Embryonic facial prominence (tissue), 1 donor: ENCODE results near the gene AK8.
"Not testable (repeated sequence)": the region's sequence is repeated elsewhere in the genome, so short reads cannot be mapped to it uniquely, and the experiment has no call there.

Experiments used
- DNase-seq: peaks from one replicate; pipeline ENCODE4 v3.0.0-alpha.2; 2016; ENCODE audit errors: extremely low spot score

The AK8 gene

GRCh38 chr9:132711846-132712245, 166.2 kb downstream of the AK8 start:
- DNase-seq, result no peak

DNA sequence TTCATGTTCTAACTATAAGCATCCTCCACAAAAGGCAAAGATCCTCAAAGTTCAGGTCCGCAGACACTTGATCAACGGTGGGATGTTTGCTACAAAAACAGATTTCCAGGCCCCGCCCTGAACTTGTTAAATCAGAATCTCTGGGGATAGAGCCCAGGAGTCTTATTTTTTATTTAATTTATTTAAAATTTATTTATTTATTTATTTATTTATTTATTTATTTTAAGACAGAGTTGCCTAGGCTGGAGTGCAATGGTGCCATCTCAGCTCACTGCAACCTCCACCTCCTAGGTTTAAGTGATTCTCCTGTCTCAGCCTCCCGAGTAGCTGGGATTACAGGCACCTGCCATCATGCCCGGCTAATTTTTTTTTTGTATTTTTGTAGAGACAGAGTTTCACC, 166.9 kb downstream of the AK8 start:
- DNase-seq, result not testable (repeated sequence)

DNA sequence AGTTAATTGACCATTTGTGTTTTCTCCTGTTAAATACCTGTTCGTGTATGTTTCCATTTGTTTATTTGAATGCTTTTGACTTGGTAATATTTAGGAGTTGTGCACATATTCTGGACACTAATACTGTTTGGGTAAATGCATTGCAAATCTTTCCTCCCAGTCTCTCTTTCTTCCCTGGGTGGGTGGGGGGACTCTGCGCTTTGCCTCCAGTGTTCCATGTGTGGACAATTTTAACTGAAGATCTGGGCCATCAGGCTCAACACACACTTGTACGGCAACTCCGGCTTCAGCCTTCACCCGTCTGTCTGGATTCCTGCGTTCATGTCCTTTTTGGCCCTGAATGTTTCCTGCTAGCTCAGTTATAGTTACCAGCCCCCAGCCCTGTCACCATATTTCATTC, 167.8 kb downstream of the AK8 start:
- DNase-seq, result no peak

DNA sequence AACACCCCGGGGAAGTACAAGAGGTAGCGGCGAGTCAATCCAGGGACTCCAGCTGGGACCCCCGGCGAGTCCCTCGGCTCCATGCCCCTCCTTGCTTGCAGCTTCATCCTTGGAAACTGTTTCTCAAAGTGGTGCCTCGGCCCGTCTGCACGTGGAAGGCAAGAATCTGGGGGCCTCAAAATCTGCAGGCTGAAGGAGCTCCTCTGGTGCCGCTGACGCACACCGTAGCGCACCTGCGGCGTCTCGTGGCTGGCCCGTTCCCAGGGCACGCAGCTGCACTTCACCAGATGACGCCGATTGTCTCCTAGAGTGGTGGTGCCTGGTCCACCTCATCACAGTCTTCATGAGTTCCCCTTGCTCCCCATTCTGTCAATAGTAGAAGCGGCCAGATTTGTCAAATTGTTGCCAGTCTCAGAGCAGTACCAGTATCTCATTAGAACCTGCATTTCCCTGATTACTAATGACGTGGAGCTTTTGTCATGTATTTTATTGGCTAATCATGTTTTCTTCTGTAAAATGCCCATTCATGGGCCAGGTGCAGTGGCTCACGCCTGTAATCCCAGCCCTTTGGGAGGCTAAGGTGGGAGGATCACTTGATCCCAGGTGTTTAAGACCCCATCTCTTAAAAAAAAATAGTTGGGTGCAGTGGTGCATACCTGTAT, 169.2 kb downstream of the AK8 start:
- no peak for DNase-seq

DNA sequence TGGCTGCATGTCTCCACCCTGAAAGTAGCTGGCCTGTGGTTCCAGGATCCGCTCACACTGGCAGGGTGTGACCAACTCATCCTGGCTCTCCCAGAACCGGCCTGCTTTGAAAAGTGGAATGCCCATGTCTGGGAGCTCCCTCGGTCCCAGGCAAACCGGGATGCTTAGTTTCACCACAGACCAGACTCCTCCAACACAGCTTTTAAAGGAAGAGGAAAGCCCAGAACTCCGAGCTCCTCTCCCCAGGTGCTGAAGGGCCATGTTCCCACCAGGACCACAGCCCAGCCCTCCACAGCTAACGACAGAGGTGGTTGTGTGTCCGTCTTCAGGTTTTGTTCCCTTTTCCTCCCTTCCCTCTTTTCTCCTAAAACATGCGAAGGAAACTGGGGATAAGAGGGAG, 169.8 kb downstream of the AK8 start:
- DNase-seq, result no peak

DNA sequence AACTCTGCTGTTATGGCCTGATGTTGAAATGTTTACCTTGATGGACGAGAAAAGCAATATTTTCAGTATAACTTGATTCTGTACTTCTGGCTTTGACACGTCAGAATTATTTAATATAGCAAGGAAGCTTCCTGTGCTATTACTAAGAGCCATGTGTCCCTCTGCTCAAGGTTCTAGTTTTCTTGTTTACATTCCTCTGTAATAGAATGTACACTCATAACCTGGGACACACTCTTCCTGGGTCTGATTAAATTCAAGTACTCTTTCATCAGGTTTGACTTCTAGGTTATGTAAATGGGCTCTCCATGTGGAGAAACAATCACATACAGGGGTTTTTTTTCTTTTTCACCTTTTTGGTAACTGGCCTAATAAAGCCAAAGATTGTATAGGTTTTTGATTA, 174.7 kb downstream of the AK8 start:
- DNase-seq, result no peak

DNA sequence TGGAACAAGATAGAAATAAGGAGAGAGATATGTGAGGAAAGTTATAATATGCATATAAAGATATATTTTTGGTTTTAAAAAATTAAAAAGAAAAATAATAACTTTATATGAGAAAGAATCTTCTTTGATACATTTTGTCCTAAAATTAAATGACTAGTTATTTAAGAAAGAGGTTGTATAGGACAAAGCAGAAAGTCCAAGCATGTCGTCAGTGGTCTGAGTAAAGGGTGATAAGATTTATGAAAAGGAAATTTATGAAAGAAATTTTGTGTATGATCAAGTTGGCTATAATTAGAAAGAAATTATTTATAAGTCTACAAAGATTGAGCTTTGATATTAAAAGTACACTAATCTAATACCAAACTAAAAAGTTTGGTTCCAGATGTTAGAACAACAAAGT, 175.8 kb downstream of the AK8 start:
- no peak for DNase-seq

DNA sequence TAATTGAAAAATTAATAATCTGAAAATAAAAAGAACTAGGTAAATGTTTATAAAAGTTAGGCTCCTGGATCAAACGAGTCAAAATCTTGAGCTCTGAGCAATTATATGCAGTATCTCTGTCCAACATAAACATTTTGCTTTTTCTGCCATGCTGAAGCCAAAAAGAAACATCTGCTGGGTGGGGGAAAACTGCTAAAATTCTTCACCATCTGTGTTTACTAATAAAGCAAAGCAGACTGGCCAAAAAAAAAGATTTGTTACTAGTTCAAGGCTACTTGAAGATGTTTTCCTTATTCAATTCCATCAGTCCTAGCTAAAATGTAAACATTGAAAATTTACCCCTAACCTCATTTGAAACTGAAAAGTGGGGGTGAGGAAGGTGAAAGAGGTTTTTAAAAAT, 178.1 kb downstream of the AK8 start:
- peak; percentile 6 for DNase-seq

GRCh38 chr9:132698989-132699388, 179.1 kb downstream of the AK8 start:
- DNase-seq, result no peak

DNA sequence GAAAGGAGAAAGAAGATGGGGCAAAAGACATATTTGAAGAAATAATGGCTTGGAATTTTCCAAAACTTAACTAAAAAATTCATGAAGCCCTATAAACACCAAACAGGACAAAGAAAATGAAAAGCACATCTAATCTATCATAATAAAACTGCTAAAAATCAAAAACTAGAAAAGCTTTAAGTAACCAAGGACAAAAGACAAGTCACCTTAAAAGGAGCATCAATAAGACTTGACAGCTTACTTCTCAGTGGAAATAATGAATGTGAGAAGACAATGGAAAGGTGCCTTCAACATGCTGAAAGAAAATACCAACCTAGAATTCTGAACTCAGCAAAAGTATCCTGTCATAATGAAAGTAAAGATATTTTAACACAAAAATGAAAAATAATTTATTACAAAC, 180.9 kb downstream of the AK8 start:
- DNase-seq, result no peak

DNA sequence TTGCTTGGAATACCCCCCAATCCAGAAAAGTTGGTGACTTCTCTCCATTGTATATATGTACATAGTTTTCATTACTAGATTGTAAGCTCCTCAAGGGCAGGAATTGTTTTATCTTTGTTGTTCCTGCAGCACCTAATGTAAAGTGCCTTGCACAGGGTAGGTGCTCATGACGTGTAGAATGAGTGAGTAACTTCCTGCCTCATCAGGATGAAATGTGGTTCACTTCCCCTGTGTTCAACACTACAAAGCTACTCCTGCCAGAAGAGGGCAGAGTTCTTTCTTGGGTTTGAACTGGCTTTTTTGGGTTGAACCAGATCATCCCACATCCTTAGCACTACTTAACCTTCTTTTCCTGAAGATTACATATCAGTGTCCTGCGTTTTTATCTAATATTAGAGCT, 183.9 kb downstream of the AK8 start:
- no peak for DNase-seq

DNA sequence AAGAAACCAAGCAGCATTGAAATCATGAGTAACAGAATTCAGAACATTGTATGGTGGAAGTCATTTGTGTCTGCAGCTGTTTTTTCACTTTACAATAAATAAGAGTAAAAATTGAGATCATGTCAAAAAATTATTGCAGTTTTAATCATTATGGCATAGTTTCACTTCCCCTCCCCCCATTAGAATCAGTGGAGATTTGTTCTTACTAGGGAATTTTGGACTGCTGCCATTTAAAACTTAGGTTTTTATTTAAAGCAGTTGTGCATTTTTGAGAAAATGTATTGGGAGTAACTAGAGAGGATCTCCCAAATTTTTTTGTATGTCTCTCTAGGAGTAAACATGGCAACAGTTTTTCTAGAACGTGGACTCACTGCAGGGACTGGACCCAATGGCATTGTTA, 187.4 kb downstream of the AK8 start:
- no peak for DNase-seq

DNA sequence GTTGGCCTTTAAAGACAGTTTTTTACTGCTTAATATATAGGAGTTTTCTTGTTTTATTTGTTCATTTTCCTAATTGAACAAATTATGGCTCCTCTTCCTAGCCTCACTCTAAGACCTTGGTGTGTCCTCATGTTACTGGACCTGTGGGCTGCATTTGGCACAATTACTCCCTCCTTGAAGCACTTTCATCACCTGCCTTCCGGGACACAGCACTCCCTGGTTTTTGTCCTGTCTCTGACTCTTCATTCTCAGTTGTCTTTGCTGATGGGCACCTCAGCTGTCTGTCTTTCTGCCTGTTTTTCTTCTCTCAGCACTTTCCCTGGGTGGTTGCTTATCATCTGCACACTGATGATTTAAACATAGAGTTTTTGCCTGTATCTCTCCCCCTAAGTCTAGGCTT, 194.2 kb downstream of the AK8 start:
- DNase-seq, result no peak

GRCh38 chr9:132681561-132681960, 196.5 kb downstream of the AK8 start:
- no peak for DNase-seq

- no peak for DNase-seq
Observed at GRCh38 chr9:132679946-132680625, 198.0 kb downstream of the AK8 start.

DNA sequence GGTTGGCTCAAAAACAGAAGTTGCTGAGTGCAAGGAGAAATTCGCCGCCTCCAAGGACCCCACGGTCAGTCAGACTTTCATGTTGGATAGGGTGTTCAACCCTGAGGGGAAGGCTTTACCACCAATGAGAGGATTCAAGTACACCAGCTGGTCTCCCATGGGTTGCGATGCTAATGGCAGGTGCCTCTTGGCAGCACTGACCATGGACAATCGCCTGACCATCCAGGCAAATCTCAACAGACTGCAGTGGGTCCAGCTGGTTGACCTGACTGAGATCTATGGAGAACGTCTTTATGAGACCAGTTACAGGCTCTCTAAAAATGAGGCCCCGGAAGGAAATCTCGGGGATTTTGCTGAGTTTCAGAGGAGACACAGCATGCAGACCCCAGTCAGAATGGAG, 200.1 kb downstream of the AK8 start:
- DNase-seq, result no peak
